Measurements from ENCODE around the gene SCYL1.

Gene SCYL1

DNA sequence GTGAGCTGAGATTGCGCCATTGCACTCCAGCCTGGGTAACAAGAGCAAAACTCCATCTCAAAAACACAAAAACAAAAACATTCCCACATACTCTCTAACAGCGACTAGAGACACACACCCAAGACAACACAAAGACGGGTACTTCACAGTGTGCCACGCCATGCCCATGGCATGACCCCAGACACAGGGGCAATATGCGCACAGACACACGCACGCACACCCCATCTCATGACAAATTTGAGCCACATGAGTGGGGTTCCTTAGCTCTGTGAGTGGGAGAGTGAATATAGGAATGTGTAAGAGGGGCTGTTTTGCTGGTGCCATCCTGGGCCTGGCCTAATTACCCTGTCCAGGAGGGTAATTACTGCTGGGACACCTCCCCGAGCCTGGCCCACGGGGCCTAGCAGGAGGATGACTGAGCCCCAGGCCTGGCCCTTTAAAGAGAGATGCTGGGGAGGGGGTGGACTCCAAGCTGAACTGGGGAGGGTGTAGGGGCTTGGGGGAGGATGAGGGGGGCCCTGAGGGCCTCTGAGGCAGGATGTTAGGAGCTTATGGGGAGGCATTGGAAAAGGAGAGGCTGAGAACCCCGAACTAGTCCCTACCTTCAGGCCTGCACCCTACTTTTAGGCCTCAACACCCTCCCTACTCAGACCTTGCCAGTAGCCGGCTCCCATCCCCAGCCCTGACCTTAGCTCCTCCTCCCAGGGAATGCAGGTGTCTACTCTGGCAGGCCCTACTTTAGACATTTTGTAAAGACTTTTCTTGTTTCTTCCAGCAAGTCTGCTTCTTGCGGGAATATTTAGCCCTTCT, 31.8 kb downstream of the SCYL1 start:
- TF ChIP-seq SIN3A (IDR thresholded peaks at IDR 0.05; ENCODE audit: borderline replicate concordance, insufficient read depth, low read length) (no peak), TAF1 (IDR thresholded peaks at IDR 0.05; ENCODE audit: borderline replicate concordance, insufficient read depth, low read length) (no peak), FOXP2 (optimal IDR thresholded peaks at IDR 0.05; ENCODE audit: borderline replicate concordance, extremely low read depth, extremely low read length, insufficient read depth) (no peak), POLR2AphosphoS5 (IDR thresholded peaks at IDR 0.05; ENCODE audit: low read depth, low read length) (no peak)
- TF ChIP-seq, protein P1, sequence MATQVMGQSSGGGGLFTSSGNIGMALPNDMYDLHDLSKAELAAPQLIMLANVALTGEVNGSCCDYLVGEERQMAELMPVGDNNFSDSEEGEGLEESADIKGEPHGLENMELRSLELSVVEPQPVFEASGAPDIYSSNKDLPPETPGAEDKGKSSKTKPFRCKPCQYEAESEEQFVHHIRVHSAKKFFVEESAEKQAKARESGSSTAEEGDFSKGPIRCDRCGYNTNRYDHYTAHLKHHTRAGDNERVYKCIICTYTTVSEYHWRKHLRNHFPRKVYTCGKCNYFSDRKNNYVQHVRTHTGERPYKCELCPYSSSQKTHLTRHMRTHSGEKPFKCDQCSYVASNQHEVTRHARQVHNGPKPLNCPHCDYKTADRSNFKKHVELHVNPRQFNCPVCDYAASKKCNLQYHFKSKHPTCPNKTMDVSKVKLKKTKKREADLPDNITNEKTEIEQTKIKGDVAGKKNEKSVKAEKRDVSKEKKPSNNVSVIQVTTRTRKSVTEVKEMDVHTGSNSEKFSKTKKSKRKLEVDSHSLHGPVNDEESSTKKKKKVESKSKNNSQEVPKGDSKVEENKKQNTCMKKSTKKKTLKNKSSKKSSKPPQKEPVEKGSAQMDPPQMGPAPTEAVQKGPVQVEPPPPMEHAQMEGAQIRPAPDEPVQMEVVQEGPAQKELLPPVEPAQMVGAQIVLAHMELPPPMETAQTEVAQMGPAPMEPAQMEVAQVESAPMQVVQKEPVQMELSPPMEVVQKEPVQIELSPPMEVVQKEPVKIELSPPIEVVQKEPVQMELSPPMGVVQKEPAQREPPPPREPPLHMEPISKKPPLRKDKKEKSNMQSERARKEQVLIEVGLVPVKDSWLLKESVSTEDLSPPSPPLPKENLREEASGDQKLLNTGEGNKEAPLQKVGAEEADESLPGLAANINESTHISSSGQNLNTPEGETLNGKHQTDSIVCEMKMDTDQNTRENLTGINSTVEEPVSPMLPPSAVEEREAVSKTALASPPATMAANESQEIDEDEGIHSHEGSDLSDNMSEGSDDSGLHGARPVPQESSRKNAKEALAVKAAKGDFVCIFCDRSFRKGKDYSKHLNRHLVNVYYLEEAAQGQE (IDR thresholded peaks at IDR 0.05; ENCODE audit: insufficient read depth in 1 of 2, low read depth in 2 of 2, low read length in 2 of 2) = no peak

DNA sequence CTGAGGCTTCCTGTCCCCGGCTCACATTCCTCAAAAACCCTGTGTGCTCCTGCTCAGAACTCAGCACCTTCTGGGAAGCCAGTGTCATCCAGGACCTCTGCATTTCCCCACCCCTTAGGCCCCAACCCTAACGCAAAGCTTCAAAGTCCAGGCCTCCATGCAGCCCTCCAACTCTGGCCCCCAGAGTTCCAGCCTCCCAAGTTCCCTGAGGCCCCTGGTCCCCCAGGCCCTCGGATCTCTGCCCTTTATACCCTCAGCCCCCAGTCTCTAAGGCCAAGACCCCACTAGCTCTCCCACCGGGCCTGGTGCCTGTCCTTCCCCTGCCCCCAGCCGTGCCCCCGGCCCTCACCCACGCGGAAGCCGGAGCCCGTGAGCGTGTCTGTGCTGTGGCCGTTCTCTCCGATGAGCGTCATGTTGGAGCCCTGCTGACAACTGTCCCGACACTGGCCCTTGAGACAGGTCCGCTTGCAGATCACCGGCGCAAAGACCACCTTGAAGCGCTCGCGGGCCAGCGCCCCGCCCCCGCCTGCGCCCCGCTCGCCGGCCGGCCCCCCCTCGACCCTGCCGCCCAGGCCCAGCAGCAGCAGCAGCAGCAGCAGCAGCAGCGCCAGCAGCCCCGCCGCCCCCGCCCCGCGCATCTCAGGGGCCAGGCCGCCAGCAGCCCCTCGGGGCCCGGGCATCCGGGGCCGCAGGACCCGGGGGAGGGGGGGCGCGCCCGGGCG, 32.6 kb downstream of the SCYL1 start:
- TF ChIP-seq FOXP2 (optimal IDR thresholded peaks at IDR 0.05; ENCODE audit: borderline replicate concordance, extremely low read depth, extremely low read length, insufficient read depth) = no peak
- TF ChIP-seq SIN3A (IDR thresholded peaks at IDR 0.05; ENCODE audit: borderline replicate concordance, insufficient read depth, low read length) = no peak
- no peak for TF ChIP-seq TAF1 (IDR thresholded peaks at IDR 0.05; ENCODE audit: borderline replicate concordance, insufficient read depth, low read length)

DNA sequence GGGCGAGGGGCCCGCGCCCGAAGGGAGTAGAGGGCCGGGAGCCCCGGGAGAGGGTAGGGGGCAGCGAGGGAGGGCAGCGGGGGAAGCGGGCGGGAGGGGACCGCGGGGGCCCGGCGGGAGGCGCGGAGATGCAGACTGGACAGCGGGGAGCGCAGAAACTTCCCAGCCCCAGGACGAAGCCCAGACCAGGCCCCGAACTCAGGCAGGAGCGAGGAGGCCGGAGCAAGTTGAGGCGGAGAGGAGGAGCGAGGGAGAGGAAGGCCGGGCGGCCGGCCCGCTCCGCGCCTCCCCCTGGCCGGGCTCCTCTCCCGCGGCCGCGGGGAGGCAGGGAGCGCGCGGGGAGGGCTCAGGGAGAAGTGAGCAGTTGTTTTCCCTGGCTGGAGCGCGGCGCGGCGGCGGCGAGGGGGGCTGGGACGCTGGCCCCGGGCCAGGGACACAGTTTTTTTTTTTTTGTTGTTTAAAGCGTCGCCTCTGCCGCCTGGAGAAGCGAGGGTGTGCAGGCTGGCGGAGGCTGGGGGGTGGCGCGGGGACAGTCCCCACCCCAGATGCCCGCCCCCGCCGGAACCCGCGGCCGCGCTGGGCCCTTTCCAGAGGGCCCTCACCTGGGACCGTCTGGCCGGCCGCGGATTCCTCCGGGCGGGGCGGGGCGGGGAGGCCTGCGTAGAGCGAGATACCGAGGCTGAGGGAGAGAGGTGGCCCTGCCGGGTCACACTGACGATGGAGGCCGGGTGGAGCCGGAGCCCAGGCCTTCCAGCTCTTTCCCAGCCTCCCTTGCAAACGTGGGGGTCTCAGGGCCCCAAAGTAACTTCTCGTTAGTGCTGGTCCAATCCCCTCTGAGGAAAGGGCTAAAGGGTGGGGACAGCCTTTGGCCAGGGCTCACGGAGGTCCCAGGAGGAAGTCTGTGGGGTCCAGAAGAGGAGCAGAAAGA, 33.4 kb downstream of the SCYL1 start, which contains the start of gene LTBP3:
TSS of gene LTBP3 (minus strand) at position 358 of the 928 bp plus-strand sequence. CDS start 400 bp downstream, outside the sequence.
- TF ChIP-seq SIN3A (IDR thresholded peaks at IDR 0.05; ENCODE audit: borderline replicate concordance, insufficient read depth, low read length) (0 out of 2 replicates have a peak, but pooled peaks have one; percentile 26), TAF1 (IDR thresholded peaks at IDR 0.05; ENCODE audit: borderline replicate concordance, insufficient read depth, low read length) (0 out of 2 replicates have a peak, but pooled peaks have one; percentile 17), FOXP2 (optimal IDR thresholded peaks at IDR 0.05; ENCODE audit: borderline replicate concordance, extremely low read depth, extremely low read length, insufficient read depth) (peak; percentile 46), POLR2AphosphoS5 (IDR thresholded peaks at IDR 0.05; ENCODE audit: low read depth, low read length) (peak; percentile 59)
- TF ChIP-seq, protein P1 (IDR thresholded peaks at IDR 0.05; ENCODE audit: insufficient read depth in 1 of 2, low read depth in 2 of 2, low read length in 2 of 2) = 0 out of 4 replicates have a peak, but pooled peaks of 1 of the 2 experiments have one; percentile 37

DNA sequence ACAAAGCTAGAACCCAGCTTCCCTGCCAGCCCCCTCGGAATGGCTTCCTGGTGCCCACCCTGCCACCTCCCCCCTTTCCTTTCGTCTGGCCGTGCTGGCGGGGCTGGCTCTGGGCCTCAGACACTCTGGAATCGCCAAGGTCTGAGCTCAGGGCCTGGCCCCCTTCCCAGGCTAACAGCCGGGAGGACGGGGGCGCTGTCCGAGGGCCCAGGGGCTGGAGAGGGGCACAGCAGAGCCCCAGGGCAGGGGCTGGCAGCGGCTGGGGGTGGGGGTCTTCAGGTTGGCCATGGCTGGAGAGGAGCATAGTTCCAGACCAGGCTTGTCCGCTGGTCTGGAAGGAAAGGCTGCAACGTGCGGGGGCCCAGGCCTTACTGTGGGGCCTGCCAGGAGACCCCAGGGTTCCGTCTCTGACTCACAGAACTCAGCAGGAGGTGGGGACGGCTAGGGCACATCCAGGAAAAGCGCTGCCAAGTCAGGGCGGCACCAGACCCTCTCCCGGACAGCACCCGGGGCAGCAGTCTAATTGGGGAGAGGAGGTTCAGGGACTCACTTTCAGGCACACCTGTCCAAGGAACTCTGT, 34.1 kb downstream of the SCYL1 start:
- TF ChIP-seq SIN3A (IDR thresholded peaks at IDR 0.05; ENCODE audit: borderline replicate concordance, insufficient read depth, low read length) (no peak), POLR2AphosphoS5 (IDR thresholded peaks at IDR 0.05; ENCODE audit: low read depth, low read length) (no peak), TAF1 (IDR thresholded peaks at IDR 0.05; ENCODE audit: borderline replicate concordance, insufficient read depth, low read length) (no peak), FOXP2 (optimal IDR thresholded peaks at IDR 0.05; ENCODE audit: borderline replicate concordance, extremely low read depth, extremely low read length, insufficient read depth) (no peak)
- TF ChIP-seq, protein P1 (IDR thresholded peaks at IDR 0.05; ENCODE audit: insufficient read depth in 1 of 2, low read depth in 2 of 2, low read length in 2 of 2) = no peak

Data from PFSK-1 (cell line).